Activated T-helper 2 cell treated with anti-CD3 and anti-CD28 coated beads, Interferon-gamma antibody, Interleukin-2, Interleukin-4, amounts not matched to agents 10 μg/mL and 5 μg/mL and 100 μg/mL, durations not matched to agents 14 hours and 24 hours and 36 hours (primary cell): ENCODE measurements around the gene FAM219B. TPM values are rescaled to one million over a fixed set of nuclear protein-coding genes. Genes with fewer than 3 reads are reported as not detected.
A peak's percentile ranks its signal among the peaks of the same experiment; 100 is the strongest.
"Not testable (repeated sequence)": the region's sequence is repeated elsewhere in the genome, so short reads cannot be mapped to it uniquely, and the experiment has no call there.

ENCODE experiments used
- DNase-seq: peaks from one replicate; pipeline ENCODE4 v3.0.0; 2021; ENCODE audit warnings: low spot score
- H3K27ac Mint-ChIP-seq: one replicate; pipeline ENCODE4 v1.8.0; 2021; ENCODE audit warnings: mixed read lengths
- H3K27me3 Mint-ChIP-seq: one replicate; pipeline ENCODE4 v1.8.0; 2021; ENCODE audit warnings: low read depth, mixed read lengths
- H3K36me3 Mint-ChIP-seq: one replicate; pipeline ENCODE4 v1.8.0; 2021; ENCODE audit warnings: low read depth, mixed read lengths
- H3K4me1 Mint-ChIP-seq: one replicate; pipeline ENCODE4 v1.8.0; 2021; ENCODE audit warnings: low read depth, mixed read lengths
- H3K4me3 Mint-ChIP-seq: one replicate; pipeline ENCODE4 v1.8.0; 2021; ENCODE audit warnings: low read depth, mild to moderate bottlenecking, moderate library complexity, mixed read lengths
- H3K9me3 Mint-ChIP-seq: one replicate; pipeline ENCODE4 v1.8.0; 2021; ENCODE audit warnings: mixed read lengths
- intact Hi-C: fragments of 100-400 bp; cut with micrococcal nuclease; formaldehyde crosslinking; loops from one replicate; pipeline ENCODE4 v1.15.1; 2023
- total RNA-seq: library from RNA; stranded (reverse); gene quantifications from 2 replicates; pipeline ENCODE4 v1.2.3, GENCODE V29; 2022

The FAM219B gene
- total RNA-seq, 1 donor from 2014 or later, result 82.1 TPM

DNA sequence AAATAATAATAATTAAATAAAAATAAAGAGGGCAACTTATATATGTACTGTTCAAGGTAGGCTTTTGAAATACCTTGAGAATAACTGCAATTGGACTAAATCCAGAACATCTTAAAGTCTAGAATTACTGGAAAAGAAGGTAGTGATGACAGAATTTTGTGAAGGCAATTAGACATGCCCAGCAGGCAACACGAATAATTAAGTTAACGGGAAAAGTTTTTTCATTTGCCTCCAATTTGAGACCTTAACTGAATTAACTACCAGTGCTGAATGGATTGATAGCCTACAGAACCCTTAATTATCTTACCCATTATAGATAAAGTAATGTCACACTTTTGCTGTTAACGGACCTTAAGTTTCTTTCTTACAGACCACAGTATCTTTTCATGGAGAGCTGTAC, 17.9 kb upstream of the FAM219B start:
- H3K27ac Mint-ChIP-seq, result no peak overlapping the region
- DNase-seq, result no peak
- no peaks in the 10 kb centered on the region for H3K9me3 Mint-ChIP-seq
- intact Hi-C loops, result no loop called here
- peaks cover 70% of the 10 kb centered on the region for H3K36me3 Mint-ChIP-seq
- H3K4me1 Mint-ChIP-seq, result peaks cover 10% of the 10 kb centered on the region
- H3K4me3 Mint-ChIP-seq, result no peak overlapping the region
- H3K27me3 Mint-ChIP-seq, result no peaks in the 10 kb centered on the region

- Mint-ChIP-seq H3K9me3 (no peaks in the 10 kb centered on the region), H3K4me3 (no peak overlapping the region), H3K4me1 (peaks cover 10% of the 10 kb centered on the region), H3K27ac (no peak overlapping the region), H3K36me3 (peaks cover 63% of the 10 kb centered on the region), H3K27me3 (no peaks in the 10 kb centered on the region)
- intact Hi-C loops, result no loop called here
- no peak for DNase-seq
Measured at GRCh38 chr15:74920456-74920855, 13.8 kb upstream of the FAM219B start.

- Mint-ChIP-seq H3K4me3 (no peak overlapping the region), H3K36me3 (peaks cover 67% of the 10 kb centered on the region), H3K27ac (no peak overlapping the region), H3K4me1 (peaks cover 4% of the 10 kb centered on the region), H3K27me3 (no peaks in the 10 kb centered on the region), H3K9me3 (no peaks in the 10 kb centered on the region)
- intact Hi-C loops, result no loop called here
- no peak for DNase-seq
Measured at GRCh38 chr15:74917676-74918075, 11.0 kb upstream of the FAM219B start.

- intact Hi-C loops, H3K4me1 Mint-ChIP-seq, DNase-seq, H3K27ac Mint-ChIP-seq, H3K27me3 Mint-ChIP-seq, H3K4me3 Mint-ChIP-seq, H3K9me3 Mint-ChIP-seq: not testable (repeated sequence)
- H3K36me3 Mint-ChIP-seq, result peaks cover 54% of the 10 kb centered on the region
Measured at GRCh38 chr15:74913799-74914198, 7.1 kb upstream of the FAM219B start.

GRCh38 chr15:74913041-74913440, 6.4 kb upstream of the FAM219B start:
- no peak for DNase-seq
- Mint-ChIP-seq H3K4me3 (no peak overlapping the region), H3K27ac (no peak overlapping the region), H3K36me3 (peaks cover 49% of the 10 kb centered on the region), H3K4me1 (peaks cover 2% of the 10 kb centered on the region), H3K9me3 (no peaks in the 10 kb centered on the region), H3K27me3 (no peaks in the 10 kb centered on the region)
- intact Hi-C loops, result no loop called here

- DNase-seq, result no peak
- H3K4me3 Mint-ChIP-seq, result no peak overlapping the region
- H3K4me1 Mint-ChIP-seq, result peaks cover 27% of the 10 kb centered on the region
- intact Hi-C loops, result loop anchor here (5.0 kb wide), 1 partner anchor 44 kb away; no protein-coding TSS in a partner anchor
- no peaks in the 10 kb centered on the region for H3K9me3 Mint-ChIP-seq
- H3K27me3 Mint-ChIP-seq, result no peaks in the 10 kb centered on the region
- peaks cover 45% of the 10 kb centered on the region for H3K36me3 Mint-ChIP-seq
- H3K27ac Mint-ChIP-seq, result no peak overlapping the region
Measured at GRCh38 chr15:74908635-74909034, 2.0 kb upstream of the FAM219B start.

DNA sequence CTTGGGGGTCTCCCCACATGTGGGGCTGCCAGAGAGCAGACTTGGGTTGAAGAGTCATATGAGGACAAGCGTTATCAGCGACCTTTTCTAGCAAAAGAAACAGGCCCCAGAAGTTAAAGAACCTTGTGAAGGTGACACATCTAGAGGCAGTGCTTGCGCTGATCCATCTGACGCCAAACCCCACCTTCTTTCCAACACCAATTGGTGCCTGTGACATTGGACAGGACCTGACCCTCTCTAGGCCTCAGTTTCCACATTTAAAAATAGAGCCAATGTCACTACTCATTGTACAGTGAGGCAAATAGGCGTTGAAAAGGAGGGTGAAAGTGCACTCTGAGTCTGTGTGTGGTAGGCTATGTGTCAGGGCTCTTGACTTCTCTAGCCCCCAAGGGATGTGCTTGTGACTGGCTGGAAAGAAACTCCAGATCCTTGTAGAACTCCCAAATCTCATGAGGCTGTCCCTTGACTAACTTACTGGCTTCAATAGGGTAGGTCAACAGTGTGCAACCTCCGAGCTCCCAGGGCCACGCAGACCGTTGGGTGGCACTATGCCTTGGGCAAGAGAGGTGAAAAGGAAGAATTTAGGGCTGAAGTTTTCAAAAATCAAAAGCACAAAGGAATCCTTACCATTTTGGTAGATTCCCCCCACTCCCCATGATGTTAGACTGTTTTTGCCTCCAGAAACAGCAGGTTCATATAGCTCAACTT, 666 bp upstream of the FAM219B start:
- H3K27ac Mint-ChIP-seq, result peak overlapping the region; percentile 88
- no peaks in the 10 kb centered on the region for H3K9me3 Mint-ChIP-seq
- peaks cover 29% of the 10 kb centered on the region for H3K4me1 Mint-ChIP-seq
- H3K4me3 Mint-ChIP-seq, result peak overlapping the region; percentile 89
- intact Hi-C loops, result loop anchor here (2.0 to 5.0 kb wide), 3 partner anchors 17 to 45 kb away; partner anchors contain the start of genes MPI and SCAMP2
- H3K36me3 Mint-ChIP-seq, result peaks cover 46% of the 10 kb centered on the region
- no peaks in the 10 kb centered on the region for H3K27me3 Mint-ChIP-seq
- DNase-seq, result no peak

GRCh38 chr15:74906067-74906449, 593 bp downstream of the FAM219B start:
- peaks cover 33% of the 10 kb centered on the region for H3K4me1 Mint-ChIP-seq
- no peaks in the 10 kb centered on the region for H3K27me3 Mint-ChIP-seq
- peak; percentile 28 for DNase-seq
- H3K9me3 Mint-ChIP-seq, result no peaks in the 10 kb centered on the region
- peaks cover 50% of the 10 kb centered on the region for H3K36me3 Mint-ChIP-seq
- peak overlapping the region; percentile 91 for H3K4me3 Mint-ChIP-seq
- peak overlapping the region; percentile 66 for H3K27ac Mint-ChIP-seq
- intact Hi-C loops, result loop anchor here (2.0 to 5.0 kb wide), 3 partner anchors 15 to 46 kb away; partner anchors contain the start of genes MPI and SCAMP2

- intact Hi-C loops, result loop anchor here (5.0 kb wide), 2 partner anchors 33 to 47 kb away; partner anchors contain the start of gene COX5A
- peak overlapping the region; percentile 91 for H3K4me3 Mint-ChIP-seq
- no peaks in the 10 kb centered on the region for H3K9me3 Mint-ChIP-seq
- peaks cover 35% of the 10 kb centered on the region for H3K4me1 Mint-ChIP-seq
- no peaks in the 10 kb centered on the region for H3K27me3 Mint-ChIP-seq
- H3K36me3 Mint-ChIP-seq, result peaks cover 58% of the 10 kb centered on the region
- H3K27ac Mint-ChIP-seq, result peak overlapping the region; percentile 26
- DNase-seq, result no peak
Measured at GRCh38 chr15:74904190-74904805, 2.4 kb downstream of the FAM219B start.

GRCh38 chr15:74903676-74904075, 3.0 kb downstream of the FAM219B start:
- peaks cover 34% of the 10 kb centered on the region for H3K4me1 Mint-ChIP-seq
- intact Hi-C loops, result loop anchor here (5.0 kb wide), 2 partner anchors 34 to 46 kb away; partner anchors contain the start of gene COX5A
- H3K36me3 Mint-ChIP-seq, result peaks cover 58% of the 10 kb centered on the region

GRCh38 chr15:74902295-74903075, 4.2 kb downstream of the FAM219B start:
- H3K36me3 Mint-ChIP-seq, result peaks cover 66% of the 10 kb centered on the region
- no peak overlapping the region for H3K27ac Mint-ChIP-seq
- no peaks in the 10 kb centered on the region for H3K27me3 Mint-ChIP-seq
- intact Hi-C loops, result loop anchor here (5.0 kb wide), 2 partner anchors 35 to 45 kb away; partner anchors contain the start of gene COX5A
- H3K4me1 Mint-ChIP-seq, result peaks cover 30% of the 10 kb centered on the region
- no peaks in the 10 kb centered on the region for H3K9me3 Mint-ChIP-seq
- no peak for DNase-seq
- no peak overlapping the region for H3K4me3 Mint-ChIP-seq

More at GRCh38 chr15:74903676-74904075, 3.0 kb downstream of the FAM219B start:
- Mint-ChIP-seq H3K27ac (no peak overlapping the region), H3K9me3 (no peaks in the 10 kb centered on the region), H3K27me3 (no peaks in the 10 kb centered on the region), H3K4me3 (no peak overlapping the region)
- DNase-seq, result no peak

DNA sequence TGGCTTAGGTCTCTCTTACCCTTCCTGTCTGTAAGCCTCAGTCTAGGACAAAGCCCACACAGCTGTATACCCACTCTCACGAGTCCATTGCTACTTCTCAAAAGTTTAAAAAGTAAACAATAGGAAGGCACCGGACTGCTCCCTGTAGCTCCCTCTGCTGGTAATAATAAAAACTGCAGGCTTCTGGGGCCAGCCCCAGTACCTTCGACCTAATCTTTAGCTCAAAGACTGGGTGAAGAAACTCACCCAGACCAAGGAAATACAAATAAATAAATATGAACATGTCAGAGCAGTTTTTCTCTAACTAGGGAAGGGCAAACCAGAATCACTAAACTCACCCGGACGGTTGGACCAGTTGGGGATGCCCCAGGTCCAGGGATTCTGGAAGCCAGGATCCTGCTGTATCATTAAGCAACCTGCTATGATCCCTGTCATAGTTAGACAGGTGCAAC, 5.0 kb downstream of the FAM219B start:
- Mint-ChIP-seq H3K4me1 (peaks cover 23% of the 10 kb centered on the region), H3K27ac (no peak overlapping the region), H3K36me3 (peaks cover 74% of the 10 kb centered on the region), H3K27me3 (no peaks in the 10 kb centered on the region), H3K9me3 (no peaks in the 10 kb centered on the region), H3K4me3 (no peak overlapping the region)
- intact Hi-C loops, result loop anchor here (2.0 to 5.0 kb wide), 3 partner anchors 36 to 57 kb away; partner anchors contain the start of gene COX5A
- DNase-seq, result peak; percentile 61
